Skeletal muscle tissue (tissue), 4 donors: ENCODE measurements around the gene EVA1A. TPM values are rescaled to one million over a fixed set of nuclear protein-coding genes. Genes with fewer than 3 reads are reported as not detected.

ENCODE experiments used
- H3K27ac ChIP-seq: one replicate; pipeline ENCODE4 v1.7.0; 2013; ENCODE audit warnings: mild to moderate bottlenecking, low read depth, low read length, inconsistent platforms
- H3K27me3 ChIP-seq, 3 donors: one replicate each; pipeline ENCODE4 v1.7.0; 2013; ENCODE audit warnings: low read length in 3 of 3; ENCODE audit not compliant: control insufficient read depth in 3 of 3, insufficient read depth in 3 of 3
- H3K36me3 ChIP-seq, 3 donors: one replicate each; pipeline ENCODE4 v1.7.0; 2013; ENCODE audit warnings: low read length in 3 of 3; ENCODE audit not compliant: control insufficient read depth in 3 of 3, insufficient read depth in 3 of 3
- H3K4me1 ChIP-seq, 3 donors: one replicate each; pipeline ENCODE4 v1.7.0; 2013; ENCODE audit warnings: low read length in 3 of 3, mild to moderate bottlenecking in 3 of 3; ENCODE audit not compliant: control insufficient read depth in 3 of 3, insufficient read depth in 3 of 3
- H3K4me3 ChIP-seq, 3 donors: one replicate each; pipeline ENCODE4 v1.7.0; 2013; ENCODE audit warnings: low read length in 3 of 3
- H3K9ac ChIP-seq, 3 donors: one replicate each; pipeline ENCODE4 v1.7.0; 2013; ENCODE audit warnings: low read length in 3 of 3, mild to moderate bottlenecking in 3 of 3, moderate library complexity in 2 of 3, low read depth in 1 of 3
- H3K9me3 ChIP-seq, 3 donors: one replicate each; pipeline ENCODE4 v1.7.0; 2013; ENCODE audit warnings: low read length in 3 of 3; ENCODE audit not compliant: control insufficient read depth in 3 of 3
- total RNA-seq: library from RNA; depleted of rRNA; stranded (reverse); fragments of >200 nt; gene quantifications from one replicate; pipeline ENCODE4 v1.2.3, GENCODE V29; 2014
- donor health status: Osteomylitis.

Gene EVA1A
- total RNA-seq, 1 donor from 2014 or later = 6.3 TPM

DNA sequence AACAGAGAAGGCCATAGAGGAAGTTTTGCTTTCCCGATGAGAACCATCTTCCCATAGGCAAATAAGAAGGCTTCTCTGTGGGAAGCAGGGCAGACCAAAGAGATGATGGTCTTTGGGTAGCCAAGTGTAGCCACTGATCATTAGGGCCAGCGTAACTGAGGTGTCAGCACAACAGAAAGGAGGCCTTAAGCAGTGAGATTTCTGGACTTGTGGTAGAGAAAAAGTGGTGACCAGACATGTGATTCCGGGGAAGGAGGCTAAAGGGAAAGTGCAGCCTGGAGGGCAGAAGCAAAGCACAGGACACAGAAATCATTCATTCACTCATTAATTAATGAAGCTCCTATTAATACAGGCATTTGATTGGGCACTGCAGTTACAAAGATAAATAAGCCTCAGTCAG, 15.4 kb downstream of the EVA1A start:
- H3K27ac ChIP-seq = no peak overlapping the region

GRCh38 chr2:75543446-75543845, 17.3 kb downstream of the EVA1A start:
- Histone ChIP-seq H3K4me3 (no peak overlapping the region), H3K9ac (no peak overlapping the region), H3K4me1 (peaks cover 0 to 6% (median 0%) of the 10 kb centered on the region in 3 donors), H3K27ac (no peak overlapping the region), H3K9me3 (no peaks in the 10 kb centered on the region), H3K36me3 (no peaks in the 10 kb centered on the region), H3K27me3 (no peaks in the 10 kb centered on the region)

More for the DNA sequence above, 15.4 kb downstream of the EVA1A start:
- H3K9ac ChIP-seq = no peak overlapping the region
- peaks cover 0 to 6% (median 0%) of the 10 kb centered on the region in 3 donors for H3K4me1 ChIP-seq
- no peaks in the 10 kb centered on the region for H3K9me3 ChIP-seq
- no peak overlapping the region for H3K4me3 ChIP-seq
- H3K27me3 ChIP-seq = no peaks in the 10 kb centered on the region
- no peaks in the 10 kb centered on the region for H3K36me3 ChIP-seq

- Histone ChIP-seq H3K4me3 (no peak overlapping the region), H3K27ac (no peak overlapping the region), H3K9ac (no peak overlapping the region), H3K36me3 (no peaks in the 10 kb centered on the region), H3K27me3 (no peaks in the 10 kb centered on the region), H3K9me3 (peaks cover 0 to 2% (median 0%) of the 10 kb centered on the region in 3 donors), H3K4me1 (peaks cover 0 to 6% (median 0%) of the 10 kb centered on the region in 3 donors)
These were observed 19.3 kb downstream of the EVA1A start for GRCh38 chr2:75541430-75541829.

DNA sequence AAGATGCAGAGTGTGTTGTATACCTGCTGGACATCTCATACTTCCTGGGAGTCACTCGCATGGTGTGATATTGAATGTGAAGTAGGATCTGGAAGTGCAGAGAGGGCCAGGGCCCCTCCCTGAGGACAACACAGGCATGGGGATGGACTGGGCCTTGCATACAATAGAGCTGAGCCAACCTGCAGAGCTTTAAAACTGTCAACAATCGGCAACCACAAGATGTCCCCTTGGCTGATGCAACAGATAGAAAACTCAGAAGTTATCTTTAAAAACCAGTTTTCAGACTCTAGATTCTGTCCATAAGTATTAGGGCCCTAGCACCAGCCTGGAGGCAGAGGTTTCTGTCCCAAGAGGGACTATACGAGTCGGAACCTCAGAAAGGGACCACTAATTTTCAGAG, 19.7 kb downstream of the EVA1A start:
- Histone ChIP-seq H3K27ac (no peak overlapping the region), H3K27me3 (no peaks in the 10 kb centered on the region), H3K9ac (no peak overlapping the region), H3K9me3 (peaks cover 0 to 2% (median 0%) of the 10 kb centered on the region in 3 donors), H3K36me3 (no peaks in the 10 kb centered on the region), H3K4me3 (peak overlapping the region in 1 of 3 donors; percentile 0), H3K4me1 (peaks cover 0 to 6% (median 0%) of the 10 kb centered on the region in 3 donors)

DNA sequence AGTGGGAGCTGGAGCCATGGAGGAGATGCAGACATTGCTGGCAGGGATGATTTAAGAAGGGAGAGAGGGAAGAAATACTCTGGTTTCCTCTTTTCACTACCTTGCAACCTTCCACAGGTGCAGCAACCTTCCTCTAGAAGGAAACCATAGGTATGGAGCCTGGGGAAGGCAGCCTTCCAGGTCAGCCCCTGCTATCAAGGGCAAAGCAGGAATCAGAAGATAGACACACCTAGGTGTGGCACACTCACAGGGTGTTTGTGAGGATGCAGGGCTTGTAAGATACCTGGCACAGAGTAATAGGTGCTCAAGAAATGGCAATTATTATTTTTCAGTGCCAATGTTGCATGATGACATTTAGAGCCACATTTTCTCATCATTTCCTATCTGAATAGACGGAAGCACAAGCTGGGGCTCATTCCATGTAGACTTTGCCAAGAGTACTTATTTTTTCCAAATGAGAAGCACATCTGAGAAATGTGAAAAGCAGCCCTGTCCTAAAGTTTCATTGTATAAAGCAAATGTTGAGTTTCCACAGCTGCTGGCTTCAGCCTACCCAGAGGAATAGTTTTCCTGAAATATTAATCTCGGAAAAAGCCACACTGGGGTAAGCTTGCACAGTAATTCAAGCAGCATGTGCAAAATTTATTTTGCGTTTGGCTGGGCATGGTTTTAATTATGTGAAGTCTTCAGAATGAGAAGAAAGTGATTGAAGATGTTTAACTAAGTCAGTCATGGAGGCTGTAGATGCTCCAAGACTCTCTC, 20.6 kb downstream of the EVA1A start:
- Histone ChIP-seq H3K4me1 (peaks cover 0 to 6% (median 0%) of the 10 kb centered on the region in 3 donors), H3K27me3 (no peaks in the 10 kb centered on the region), H3K36me3 (no peaks in the 10 kb centered on the region), H3K9ac (no peak overlapping the region), H3K27ac (no peak overlapping the region), H3K9me3 (peaks cover 0 to 2% (median 0%) of the 10 kb centered on the region in 3 donors), H3K4me3 (no peak overlapping the region)

DNA sequence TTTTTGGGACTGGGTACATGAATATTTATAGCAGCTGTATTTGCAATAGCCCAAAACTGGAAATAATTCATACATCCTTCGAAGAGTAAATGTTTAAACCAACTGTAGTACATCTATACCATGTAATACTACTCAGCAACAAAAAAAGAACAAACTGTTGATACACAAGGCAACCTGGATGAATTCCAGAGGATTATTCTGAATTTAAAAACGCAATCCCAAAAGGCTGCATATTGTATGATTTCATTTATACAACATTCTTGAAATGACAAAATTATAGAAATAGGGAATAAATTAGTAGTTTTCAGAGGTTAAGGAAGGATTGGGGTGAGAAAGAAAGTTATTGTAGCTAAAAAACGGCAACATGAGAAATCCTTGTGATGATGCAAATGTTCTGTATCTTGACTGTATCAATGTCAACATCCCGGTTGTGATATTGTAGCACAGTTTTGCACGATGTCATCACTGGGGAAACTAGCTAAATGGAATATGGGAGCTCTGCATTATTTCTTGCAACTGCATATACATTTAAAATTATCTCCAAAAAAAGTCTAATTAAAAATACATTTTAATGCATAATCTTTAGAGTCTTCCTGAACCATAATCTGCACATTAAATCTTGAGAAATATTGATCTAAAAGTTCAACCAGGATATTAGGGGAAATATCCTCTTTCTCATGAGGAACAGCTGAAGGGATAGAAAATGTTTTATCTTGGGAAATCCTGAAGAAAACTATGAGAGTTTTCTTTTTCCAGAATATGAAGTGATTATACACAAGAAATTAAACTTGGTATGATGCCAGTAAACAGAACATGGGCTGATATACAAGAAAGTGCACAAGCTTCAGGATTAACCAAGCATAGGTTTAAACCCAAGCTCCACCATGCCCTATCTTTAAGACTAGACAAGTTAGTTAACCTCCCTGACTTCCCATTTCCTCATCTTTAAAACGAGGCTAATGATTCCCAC, 21.9 kb downstream of the EVA1A start:
- Histone ChIP-seq H3K4me3 (no peak overlapping the region), H3K9ac (no peak overlapping the region), H3K27me3 (no peaks in the 10 kb centered on the region), H3K27ac (no peak overlapping the region), H3K9me3 (peaks cover 0 to 2% (median 0%) of the 10 kb centered on the region in 3 donors), H3K36me3 (no peaks in the 10 kb centered on the region), H3K4me1 (peaks cover 0 to 6% (median 0%) of the 10 kb centered on the region in 3 donors)

DNA sequence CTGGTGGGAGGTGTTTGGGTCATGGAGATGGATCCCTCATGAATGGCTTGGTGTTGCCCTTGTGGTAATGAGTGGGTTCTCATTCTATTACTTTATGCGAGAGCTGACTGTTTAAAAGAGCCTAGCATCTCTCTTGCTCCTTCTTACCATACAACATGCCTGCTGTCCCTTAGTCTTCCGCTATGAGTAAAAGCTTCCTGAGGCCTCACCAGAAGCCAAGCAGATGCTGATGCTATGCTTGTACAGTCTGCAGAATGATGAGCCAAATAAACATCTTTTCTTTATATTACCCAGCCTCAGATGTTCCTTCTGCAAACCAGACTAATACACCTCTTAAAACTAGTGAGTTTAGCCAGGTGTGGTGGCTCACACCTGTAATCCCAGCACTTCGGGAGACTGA, 23.1 kb downstream of the EVA1A start:
- H3K27ac ChIP-seq = no peak overlapping the region
- no peaks in the 10 kb centered on the region for H3K27me3 ChIP-seq
- H3K9me3 ChIP-seq = peaks cover 0 to 2% (median 0%) of the 10 kb centered on the region in 3 donors
- H3K9ac ChIP-seq = no peak overlapping the region
- H3K4me1 ChIP-seq = peaks cover 0 to 6% (median 0%) of the 10 kb centered on the region in 3 donors
- H3K36me3 ChIP-seq = no peaks in the 10 kb centered on the region
- no peak overlapping the region for H3K4me3 ChIP-seq

GRCh38 chr2:75533135-75533534, 27.6 kb downstream of the EVA1A start:
- Histone ChIP-seq H3K36me3 (no peaks in the 10 kb centered on the region), H3K9ac (no peak overlapping the region), H3K4me1 (no peaks in the 10 kb centered on the region)

DNA sequence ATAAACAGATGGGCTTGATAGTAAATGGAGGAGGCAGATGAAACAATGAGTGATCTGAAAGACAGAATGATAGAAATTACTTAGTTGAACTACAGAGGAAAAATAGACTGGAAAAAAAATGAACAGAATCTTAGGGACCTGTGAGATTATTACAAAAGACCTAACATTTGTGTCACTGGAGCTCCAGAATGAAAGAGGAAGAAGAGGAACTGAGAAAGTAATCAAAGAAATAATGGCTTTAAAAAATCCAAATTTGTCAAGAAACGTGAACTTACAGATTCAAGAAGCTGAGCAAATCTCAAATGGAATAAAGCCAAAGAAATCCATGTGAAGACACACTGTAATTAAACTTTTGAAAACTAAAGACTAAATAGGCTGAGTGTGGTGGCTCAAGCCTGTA, 28.3 kb downstream of the EVA1A start:
- Histone ChIP-seq H3K27ac (no peak overlapping the region), H3K9ac (no peak overlapping the region), H3K4me1 (no peaks in the 10 kb centered on the region), H3K27me3 (no peaks in the 10 kb centered on the region), H3K4me3 (no peak overlapping the region), H3K9me3 (peaks cover 0 to 1% (median 0%) of the 10 kb centered on the region in 3 donors), H3K36me3 (no peaks in the 10 kb centered on the region)

More at GRCh38 chr2:75533135-75533534, 27.6 kb downstream of the EVA1A start:
- H3K9me3 ChIP-seq = peaks cover 0 to 2% (median 0%) of the 10 kb centered on the region in 3 donors
- H3K4me3 ChIP-seq = no peak overlapping the region
- H3K27me3 ChIP-seq = no peaks in the 10 kb centered on the region
- H3K27ac ChIP-seq = no peak overlapping the region
